ENCODE data around the gene IQSEC2.

- TF ChIP-seq CTCF (IDR thresholded peaks at IDR 0.05): no peak
- TF ChIP-seq EP300 (IDR thresholded peaks at IDR 0.05): no peak
- TF ChIP-seq POLR2A (IDR thresholded peaks at IDR 0.05): no peak
Observed at GRCh38 chrX:53266914-53267313, 14.5 kb downstream of the IQSEC2 start.

All from stomach (tissue), 4 donors.